ENCODE measurements around the gene RNF39.

The RNF39 gene

GRCh38 chr6:30113003-30113759 lies 37.6 kb upstream of the RNF39 start, which contains the start of gene TRIM31:
Gene TRIM31, minus strand, starts transcription at chr6:30113090. Its CDS starts 285 bp downstream, at chr6:30112805.
- DNase-seq (ENCODE audit: low read depth, low spot score), result no peak
- TF ChIP-seq CTCF (IDR thresholded peaks at IDR 0.05; ENCODE audit: low read depth, low read length), result no peak
- in situ Hi-C loops (cut with HindIII; ENCODE audit: low sequenced_read_pairs), result no loop called here
- H3K4me3 ChIP-seq (ENCODE audit: low read depth, low read length), result no peak within 1 kb of the TSS

- in situ Hi-C loops (cut with HindIII; ENCODE audit: low sequenced_read_pairs), result no loop called here
- no peak overlapping the region for H3K4me3 ChIP-seq (ENCODE audit: low read depth, low read length)
- no peak for DNase-seq (ENCODE audit: low read depth, low spot score)
- TF ChIP-seq CTCF (IDR thresholded peaks at IDR 0.05; ENCODE audit: low read depth, low read length), result no peak
These were observed 36.9 kb upstream of the RNF39 start for GRCh38 chr6:30112402-30112994.

- TF ChIP-seq CTCF (IDR thresholded peaks at IDR 0.05; ENCODE audit: low read depth, low read length), result no peak
- no peak overlapping the region for H3K4me3 ChIP-seq (ENCODE audit: low read depth, low read length)
- DNase-seq (ENCODE audit: low read depth, low spot score), result no peak
- in situ Hi-C loops (cut with HindIII; ENCODE audit: low sequenced_read_pairs), result no loop called here
These were observed 35.8 kb upstream of the RNF39 start for GRCh38 chr6:30111266-30111856.

- no peak for DNase-seq (ENCODE audit: low read depth, low spot score)
- no peak for TF ChIP-seq CTCF (IDR thresholded peaks at IDR 0.05; ENCODE audit: low read depth, low read length)
- H3K4me3 ChIP-seq (ENCODE audit: low read depth, low read length), result no peak overlapping the region
- in situ Hi-C loops (cut with HindIII; ENCODE audit: low sequenced_read_pairs), result no loop called here
These were observed 29.1 kb upstream of the RNF39 start for GRCh38 chr6:30104661-30105060.

- H3K4me3 ChIP-seq (ENCODE audit: low read depth, low read length), result no peak overlapping the region
- DNase-seq (ENCODE audit: low read depth, low spot score), result no peak
These were observed 28.3 kb upstream of the RNF39 start for GRCh38 chr6:30103872-30104179.

More at GRCh38 chr6:30103872-30104179, 28.3 kb upstream of the RNF39 start:
- TF ChIP-seq CTCF (IDR thresholded peaks at IDR 0.05; ENCODE audit: low read depth, low read length), result no peak
- in situ Hi-C loops (cut with HindIII; ENCODE audit: low sequenced_read_pairs), result no loop called here

Data from astrocyte of the spinal cord (primary cell).